K562 (cell line): ENCODE results near the gene OBP2A. TPM values are rescaled to one million over a fixed set of nuclear protein-coding genes. Genes with fewer than 3 reads are reported as not detected.

Experiments
- ATAC-seq: fragments of 200-7000 bp; cut with Tn5 transposase; 3 replicates; pipeline ENCODE4 v1.9.1; 2020; ENCODE audit warnings: moderate library complexity
- BruUV-seq: library from RNA; stranded (reverse); fragments of 400-500 nt; replicated peaks from 2 replicates; lab custom pipeline; 2021; lab: Mats Ljungman, UMichigan
- CTCF ChIA-PET: fragments of 300-600 bp; formaldehyde crosslinking; extraction: SDS; loops from one replicate; lab custom pipeline; 2021; ENCODE audit warnings: low intra/inter-chr PET ratio; lab: Yijun Ruan, JAX
- POLR2A ChIA-PET: fragments of 300-600, 350-650 bp; sonication (Branson Sonifier 250); formaldehyde crosslinking; extraction: SDS; loops from one replicate; lab custom pipeline; 2021; ENCODE audit warnings: antibody characterized with exemption, inconsistent platforms; lab: Yijun Ruan, JAX
- DNase-seq, 4 experiments: peaks; one replicate each; pipeline versions ENCODE4 v3.0.0 to v3.0.0-alpha.2; 2011 to 2018; ENCODE audit warnings: low spot score in 3 of 4, mixed read lengths in 3 of 4; ENCODE audit errors: extremely low read depth in 1 of 4
- FAIRE-seq: peaks from 2 replicates; lab custom pipeline; 2011; peaks lifted over from hg19 to GRCh38; lab: Jason Lieb, UNC
- H2AFZ ChIP-seq: 2 replicates; pipeline ENCODE4 v1.6.0; 2011; ENCODE audit warnings: low read depth, low read length, control low read depth, inconsistent platforms
- H3K27ac ChIP-seq: fragments of 200-600 bp; 3 replicates; pipeline ENCODE4 v1.8.0; 2011; ENCODE audit warnings: low read depth, mild to moderate bottlenecking, control low read depth, inconsistent platforms, low read length, moderate library complexity, mixed read lengths; ENCODE audit errors: extremely low read depth
- H3K27me3 ChIP-seq, 2 experiments: fragments of 300-600 bp in 1 of 2; 2 replicates in 1 of 2; 3 replicates in 1 of 2; pipeline versions ENCODE4 v1.6.0 to v1.8.0; 2011; ENCODE audit warnings: inconsistent platforms in 2 of 2, low read length in 2 of 2, mild to moderate bottlenecking in 1 of 2, mixed read lengths in 1 of 2, moderate library complexity in 1 of 2; ENCODE audit not compliant: control insufficient read depth in 2 of 2, insufficient read depth in 2 of 2
- H3K36me3 ChIP-seq: fragments of 300-600 bp; 3 replicates; pipeline ENCODE4 v1.8.0; 2011; ENCODE audit warnings: mild to moderate bottlenecking, low read length, inconsistent platforms; ENCODE audit not compliant: control insufficient read depth, insufficient read depth
- H3K4me1 ChIP-seq, 2 experiments: fragments of 200-600 bp in 1 of 2; replicated peaks in 1 of 2; 2 replicates in 1 of 2; 3 replicates in 1 of 2; pipeline versions ENCODE4 v1.5.1 to v1.8.0; 2011; ENCODE audit warnings: inconsistent platforms in 2 of 2, low read length in 2 of 2, mild to moderate bottlenecking in 1 of 2, mixed read lengths in 1 of 2, moderate library complexity in 1 of 2; ENCODE audit not compliant: control insufficient read depth in 2 of 2, insufficient read depth in 2 of 2
- H3K4me2 ChIP-seq: 2 replicates; pipeline ENCODE4 v1.6.1; 2011; ENCODE audit warnings: low read length, control low read depth, inconsistent platforms, mixed read lengths; ENCODE audit not compliant: insufficient read depth
- H3K4me3 ChIP-seq: fragments of 200-600 bp; sonication (generic), shearing (Covaris generic); 2 replicates; pipeline ENCODE4 v1.5.1; 2016; ENCODE audit warnings: control low read depth, inconsistent platforms
- H3K79me2 ChIP-seq: fragments of 200-600 bp; 3 replicates; pipeline ENCODE4 v1.8.0; 2011; ENCODE audit warnings: low read length, inconsistent platforms; ENCODE audit not compliant: control insufficient read depth, insufficient read depth
- H3K9ac ChIP-seq, 2 experiments: 2 replicates each; pipeline versions ENCODE4 v1.6.0 to v1.6.1; 2011; ENCODE audit warnings: low read depth in 2 of 2, low read length in 2 of 2, control low read depth in 1 of 2, inconsistent platforms in 1 of 2, mild to moderate bottlenecking in 1 of 2, mixed read lengths in 1 of 2; ENCODE audit not compliant: insufficient read depth in 1 of 2
- H3K9me1 ChIP-seq: one replicate; pipeline ENCODE4 v1.6.0; 2011; ENCODE audit warnings: inconsistent platforms, mild to moderate bottlenecking, low read length, moderate library complexity; ENCODE audit not compliant: control insufficient read depth, insufficient read depth
- H3K9me3 ChIP-seq: replicated peaks from 2 replicates; pipeline ENCODE4 v1.5.1; 2011; ENCODE audit warnings: low read depth, low read length, inconsistent platforms; ENCODE audit not compliant: control insufficient read depth, insufficient read depth
- H4K20me1 ChIP-seq: replicated peaks from 2 replicates; pipeline ENCODE4 v1.6.1; 2011; ENCODE audit warnings: low read length, inconsistent platforms, mixed read lengths; ENCODE audit not compliant: control insufficient read depth, insufficient read depth
- CBFA2T2 ChIP-seq: fragments of 450-650 bp; conservative IDR thresholded peaks from 2 replicates; pipeline ENCODE4 v1.6.1; 2017; ENCODE audit warnings: mild to moderate bottlenecking
- CREBBP ChIP-seq: IDR thresholded peaks from one replicate; pipeline ENCODE4 v1.6.1; 2012; ENCODE audit warnings: low read depth, mild to moderate bottlenecking, control low read depth, inconsistent platforms, low read length
- CREM ChIP-seq: IDR thresholded peaks from 2 replicates; pipeline ENCODE4 v1.6.1; 2014; ENCODE audit warnings: antibody characterized with exemption, low read depth
- EGR1 ChIP-seq: fragments of 450-650 bp; conservative IDR thresholded peaks from 2 replicates; pipeline ENCODE4 v1.6.1; 2017; ENCODE audit warnings: mild to moderate bottlenecking
- EZH2 ChIP-seq: IDR thresholded peaks from 2 replicates; pipeline ENCODE4 v1.6.1; 2012; ENCODE audit warnings: low read depth, mild to moderate bottlenecking, inconsistent platforms, low read length, borderline replicate concordance
- FOXK2 ChIP-seq, 2 experiments: fragments of 450-650 bp; IDR thresholded peaks in 1 of 2; conservative IDR thresholded peaks in 1 of 2; 2 replicates each; pipeline ENCODE4 v1.6.1; 2016; ENCODE audit warnings: low read depth in 2 of 2, mild to moderate bottlenecking in 1 of 2
- MXI1 ChIP-seq: IDR thresholded peaks from 2 replicates; pipeline ENCODE4 v1.6.1; 2011; ENCODE audit warnings: low read depth, mild to moderate bottlenecking, improper control_type of control experiment, low read length
- PKNOX1 ChIP-seq: fragments of 450-650 bp; IDR thresholded peaks from 2 replicates; pipeline ENCODE4 v1.6.1; 2016
- SUPT5H ChIP-seq: fragments of 450-650 bp; IDR thresholded peaks from 2 replicates; pipeline ENCODE4 v1.6.1; 2016
- USF1 ChIP-seq: sonication (generic); formaldehyde crosslinking; IDR thresholded peaks from 2 replicates; pipeline ENCODE4 v1.9.0; 2022; ENCODE audit warnings: mild to moderate bottlenecking, missing genetic modification reagents
- ZNF197 ChIP-seq: fragments of 200-800 bp; sonication (Bioruptor generic); IDR thresholded peaks from 2 replicates; pipeline ENCODE4 v1.6.1; 2016; ENCODE audit warnings: low read depth, missing genetic modification characterization, missing compliant biosample characterization
- ZNF263 ChIP-seq: sonication (generic); formaldehyde crosslinking; IDR thresholded peaks from 2 replicates; pipeline ENCODE4 v1.8.0; 2022; ENCODE audit warnings: mild to moderate bottlenecking, missing genetic modification reagents, borderline replicate concordance
- WGBS: fragments of 100-300 bp; shearing (Covaris generic); methylation state at CpG from one replicate; pipeline ENCODE4 v1.1.6; 2016; ENCODE audit warnings: low coverage, mixed read lengths; ENCODE audit not compliant: insufficient coverage; ENCODE audit errors: missing lambda C conversion rate; 5-methylcytosine and 5-hydroxymethylcytosine counted together
- in situ Hi-C: fragments of 300-500 bp; cut with MboI; formaldehyde crosslinking; loops from 4 replicates; pipeline ENCODE4 v1.15.0; 2018; ENCODE audit warnings: inconsistent platforms, mixed read lengths
- intact Hi-C: fragments of 100-400 bp; cut with micrococcal nuclease; formaldehyde crosslinking; loops from 2 replicates; pipeline ENCODE4 v1.14.2; 2022
- polyA plus RNA-seq, 8 experiments: library from polyadenylated mRNA; depleted of rRNA in 4 of 8; stranded (reverse) in 5 of 8; unstranded in 3 of 8; fragments of >200 nt; fragmentation: Nextera tagmentation in 2 of 8; fragmentation: Illumina TruSeq in 1 of 8; extraction: Ambion mirVana in 2 of 8; extraction: Trizol in 1 of 8; gene quantifications; 2 replicates each; pipeline versions ENCODE4 v1.2.1 to v1.2.3, GENCODE V29; 2011 to 2014; ENCODE audit warnings: inconsistent platforms in 1 of 8, missing spikeins in 1 of 8
- total RNA-seq, 7 experiments: library from RNA; depleted of rRNA in 6 of 7; stranded (reverse); fragments of >200 nt in 6 of 7; fragmentation: Illumina TruSeq in 2 of 7; extraction: Trizol in 2 of 7; gene quantifications; 2 replicates each; pipeline versions ENCODE4 v1.2.1 to v1.2.3, GENCODE V29; 2011 to 2021; ENCODE audit warnings: low replicate concordance in 1 of 7

OBP2A gene
- total and polyA plus RNA-seq, 9 of the 15 experiments (the other 6 are each of a cell fraction or from before 2014, with no cell fraction given): not detected

GRCh38 chr9:135498381-135499126, 47.4 kb upstream of the OBP2A start:
- TF ChIP-seq SUPT5H: no peak
- POLR2A ChIA-PET: interaction anchor here (0.6 to 1.0 kb wide), 4 partner anchors 8 to 161 kb away, joined by 3 to 5 read pairs (median 4); no protein-coding TSS in a partner anchor
- Histone ChIP-seq H3K9me3 (no peaks in the 10 kb centered on the region), H3K79me2 (peaks cover 30% of the 10 kb centered on the region), H3K4me1 (peaks cover 8 to 54% of the 10 kb centered on the region in 2 experiments), H2AFZ (no peak overlapping the region), H4K20me1 (peaks cover 8% of the 10 kb centered on the region; the same call in 1 of the 2 replicates), H3K9me1 (no peaks in the 10 kb centered on the region), H3K36me3 (peaks cover 22% of the 10 kb centered on the region), H3K27me3 (no peaks in the 10 kb centered on the region), H3K27ac (no peak overlapping the region), H3K4me2 (no peak overlapping the region), H3K9ac (peak overlapping the region in 1 of 2 experiments; percentile 1; a peak in 1 of 4 replicates), H3K4me3 (no peak overlapping the region)
- no TSS peak for BruUV-seq
- in situ Hi-C loops: no loop called here
- no peak for ATAC-seq
- intact Hi-C loops: no loop called here
- FAIRE-seq: no peak
- 71% methylated on average over 14 of the region's 15 CpGs for WGBS
- CTCF ChIA-PET: interaction anchor here (0.7 kb wide), 1 partner anchor 392 kb away, joined by 3 read pairs; no protein-coding TSS in a partner anchor
- no peak for DNase-seq

- peak; percentile 83 to 90 (median 86) for DNase-seq
- Histone ChIP-seq H3K79me2 (peaks cover 37% of the 10 kb centered on the region), H3K4me1 (peaks cover 8 to 62% of the 10 kb centered on the region in 2 experiments), H2AFZ (peak overlapping the region; percentile 89), H3K9me3 (no peaks in the 10 kb centered on the region), H3K4me3 (peak overlapping the region; percentile 78), H3K4me2 (peak overlapping the region; percentile 88), H3K9ac (peak overlapping the region; percentile 92 to 93; a peak in 3 of 4 replicates), H3K9me1 (no peaks in the 10 kb centered on the region), H3K27ac (no peak overlapping the region), H4K20me1 (peaks cover 15% of the 10 kb centered on the region), H3K36me3 (peaks cover 31% of the 10 kb centered on the region), H3K27me3 (no peaks in the 10 kb centered on the region)
- ChIA-PET POLR2A (interaction anchor here (0.5 to 1.0 kb wide), 6 partner anchors 9 to 162 kb away, joined by 3 to 5 read pairs (median 3); no protein-coding TSS in a partner anchor), CTCF (no interaction called here)
- FAIRE-seq: peak; percentile 76
- WGBS: 2% methylated on average over 37 of the region's 58 CpGs
- intact Hi-C loops (loop anchor here (2.0 kb wide), 1 partner anchor 59 kb away; no protein-coding TSS in a partner anchor), in situ Hi-C loops (no loop called here)
- BruUV-seq: no TSS peak
- peak; percentile 75 for ATAC-seq
- TF ChIP-seq EGR1: peak; percentile 61
- peak; percentile 95 for TF ChIP-seq CBFA2T2
- TF ChIP-seq CREBBP: no peak
- TF ChIP-seq PKNOX1: no peak
- TF ChIP-seq FOXK2 (conservative IDR thresholded peaks at IDR 0.05 in 1 of 2, IDR thresholded peaks at IDR 0.05 in 1 of 2; ENCODE audit: low read depth in 2 of 2): peak in 1 of 2 experiments; percentile 16; a peak in 2 of 4 replicates
- no peak for TF ChIP-seq ZNF197 (CRISPR knock-in tag)
- peak; percentile 95 for TF ChIP-seq MXI1
- no peak for TF ChIP-seq EZH2
- TF ChIP-seq USF1: peak; percentile 98
- peak; percentile 1; the same call in 1 of the 2 replicates for TF ChIP-seq CREM
- peak; percentile 81 for TF ChIP-seq ZNF263 (CRISPR knock-in tag)
These were observed 46.4 kb upstream of the OBP2A start for GRCh38 chr9:135499326-135500070.
